K562 (cell line): ENCODE results near the gene YBX2. TPM values are rescaled to one million over a fixed set of nuclear protein-coding genes. Genes with fewer than 3 reads are reported as not detected.

Experiments used
- ELF1 ChIP-seq: fragments of 200-800 bp; sonication (Bioruptor generic); IDR thresholded peaks from 2 replicates; pipeline ENCODE4 v1.6.1; 2016; ENCODE audit warnings: missing genetic modification characterization, missing compliant biosample characterization
- EP400 ChIP-seq: fragments of 450-650 bp; IDR thresholded peaks from 2 replicates; pipeline ENCODE4 v1.6.1; 2017; ENCODE audit warnings: antibody characterized with exemption, mild to moderate bottlenecking, moderate library complexity
- FOXP1 ChIP-seq: sonication (generic); formaldehyde crosslinking; IDR thresholded peaks from 2 replicates; pipeline ENCODE4 v1.8.0; 2022; ENCODE audit warnings: mild to moderate bottlenecking, missing genetic modification reagents
- GABPA ChIP-seq: fragments of 200-800 bp; sonication (Bioruptor generic); conservative IDR thresholded peaks from 2 replicates; pipeline ENCODE4 v1.6.1; 2016; ENCODE audit warnings: low read depth, missing genetic modification characterization, missing compliant biosample characterization
- HDAC1 ChIP-seq, 2 experiments: fragments of 450-650 bp; IDR thresholded peaks; 2 replicates each; pipeline ENCODE4 v1.6.1; 2016 to 2017; ENCODE audit warnings: inconsistent platforms in 1 of 2, mild to moderate bottlenecking in 1 of 2, moderate library complexity in 1 of 2
- HNRNPH1 ChIP-seq: fragments of 200-400 bp; formaldehyde crosslinking; optimal IDR thresholded peaks from 2 replicates; pipeline ENCODE3; 2017; ENCODE audit warnings: low read depth, mild to moderate bottlenecking, low read length, moderate library complexity
- NBN ChIP-seq: fragments of 450-650 bp; IDR thresholded peaks from 2 replicates; pipeline ENCODE4 v1.6.1; 2016; ENCODE audit warnings: low read depth, mild to moderate bottlenecking
- NCOA2 ChIP-seq, 2 experiments: fragments of 450-650 bp; IDR thresholded peaks; 2 replicates each; pipeline ENCODE4 v1.6.1; 2018; ENCODE audit warnings: mild to moderate bottlenecking in 2 of 2, moderate library complexity in 1 of 2; ENCODE audit not compliant: partially characterized antibody in 2 of 2
- SIN3B ChIP-seq: fragments of 450-650 bp; IDR thresholded peaks from 2 replicates; pipeline ENCODE4 v1.6.1; 2017; ENCODE audit warnings: low read depth, mild to moderate bottlenecking, moderate library complexity
- SREBF1 ChIP-seq: fragments of 150-350 bp; IDR thresholded peaks from 2 replicates; pipeline ENCODE4 v1.6.1; 2014; ENCODE audit warnings: antibody characterized with exemption, low read depth, low read length, borderline replicate concordance
- TAF7 ChIP-seq: fragments of 450-650 bp; IDR thresholded peaks from 2 replicates; pipeline ENCODE4 v1.6.1; 2016; ENCODE audit warnings: missing genetic modification characterization, missing compliant biosample characterization
- ZBTB7A ChIP-seq: IDR thresholded peaks from 2 replicates; pipeline ENCODE4 v1.6.1; 2011; ENCODE audit warnings: low read depth, mild to moderate bottlenecking, low read length, moderate library complexity, borderline replicate concordance; ENCODE audit not compliant: control insufficient read depth
- ZNF12 ChIP-seq: sonication (generic); formaldehyde crosslinking; IDR thresholded peaks from 2 replicates; pipeline ENCODE4 v1.4.0; 2020; ENCODE audit warnings: mild to moderate bottlenecking, missing genetic modification reagents
- ZNF217 ChIP-seq: sonication (generic); formaldehyde crosslinking; IDR thresholded peaks from 2 replicates; pipeline ENCODE4 v1.8.0; 2022; ENCODE audit warnings: mild to moderate bottlenecking, missing genetic modification reagents
- ZNF24 ChIP-seq: fragments of 450-650 bp; IDR thresholded peaks from 2 replicates; pipeline ENCODE4 v1.6.1; 2016
- polyA plus RNA-seq, 8 experiments: library from polyadenylated mRNA; depleted of rRNA in 4 of 8; stranded (reverse) in 5 of 8; unstranded in 3 of 8; fragments of >200 nt; fragmentation: Nextera tagmentation in 2 of 8; fragmentation: Illumina TruSeq in 1 of 8; extraction: Ambion mirVana in 2 of 8; extraction: Trizol in 1 of 8; gene quantifications; 2 replicates each; pipeline versions ENCODE4 v1.2.1 to v1.2.3, GENCODE V29; 2011 to 2014; ENCODE audit warnings: inconsistent platforms in 1 of 8, missing spikeins in 1 of 8
- total RNA-seq, 7 experiments: library from RNA; depleted of rRNA in 6 of 7; stranded (reverse); fragments of >200 nt in 6 of 7; fragmentation: Illumina TruSeq in 2 of 7; extraction: Trizol in 2 of 7; gene quantifications; 2 replicates each; pipeline versions ENCODE4 v1.2.1 to v1.2.3, GENCODE V29; 2011 to 2021; ENCODE audit warnings: low replicate concordance in 1 of 7
- TF ChIP-seq, protein P1 (sequence below): fragments of 250-450 bp; sonication (Bioruptor Pico); IDR thresholded peaks from 2 replicates; pipeline ENCODE4 v1.9.0; 2021; ENCODE audit warnings: mild to moderate bottlenecking, inconsistent platforms
- TF ChIP-seq, protein P2 (sequence below): fragments of 250-450 bp; sonication (Bioruptor Pico); IDR thresholded peaks from 2 replicates; pipeline ENCODE4 v1.4.0; 2020; ENCODE audit warnings: mild to moderate bottlenecking, moderate library complexity
- TF ChIP-seq, protein P3 (sequence below): fragments of 450-650 bp; IDR thresholded peaks from 2 replicates; pipeline ENCODE4 v1.6.1; 2016; ENCODE audit warnings: antibody characterized with exemption
- TF ChIP-seq, protein P4 (sequence below): fragments of 450-650 bp; IDR thresholded peaks from 2 replicates; pipeline ENCODE4 v1.6.1; 2014; ENCODE audit warnings: low read depth, mild to moderate bottlenecking, moderate library complexity, borderline replicate concordance
- TF ChIP-seq, protein P5 (sequence below): fragments of 250-450 bp; sonication (Bioruptor Pico); IDR thresholded peaks from 2 replicates; pipeline ENCODE4 v1.9.0; 2021; ENCODE audit warnings: mild to moderate bottlenecking
- TF ChIP-seq, protein P6 (sequence below): fragments of 450-650 bp; IDR thresholded peaks from 2 replicates; pipeline ENCODE4 v1.6.1; 2016

Gene YBX2
- total and polyA plus RNA-seq, 9 of the 15 experiments (the other 6 are each of a cell fraction or from before 2014, with no cell fraction given): 0.03 to 0.59 (median 0.27) TPM; not detected in 6

DNA sequence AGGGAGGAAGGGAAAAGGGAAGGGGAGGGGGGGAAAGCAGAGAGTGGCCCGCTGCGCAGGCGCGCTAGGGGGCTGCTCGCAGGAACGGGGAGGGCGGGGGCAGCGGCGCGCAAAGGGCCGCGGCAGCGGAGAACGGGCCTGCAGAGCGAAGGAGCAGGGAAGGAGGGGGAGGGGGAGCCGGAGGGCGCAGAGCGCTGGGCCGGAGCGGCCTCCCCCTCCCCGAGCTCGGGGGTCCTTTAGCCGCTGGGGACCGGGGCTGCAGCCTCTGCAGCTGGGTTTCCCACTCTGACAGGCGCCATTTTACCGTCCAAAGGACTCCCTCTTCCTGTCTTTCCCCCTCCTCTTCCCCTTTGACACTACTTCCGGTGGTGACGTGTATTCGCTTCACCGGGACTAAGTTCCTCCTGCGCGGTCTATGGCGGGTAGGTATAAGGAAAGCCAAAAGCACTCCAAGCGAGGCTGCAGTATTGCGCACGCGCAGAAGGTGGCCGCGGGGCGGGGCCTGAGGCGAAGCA is 42.7 kb downstream of the YBX2 start, which contains the start of gene CTDNEP1 (continued):
- TF ChIP-seq HDAC1 (IDR thresholded peaks at IDR 0.05): peak in 1 of 2 experiments; percentile 12; a peak in 1 of 4 replicates
- TF ChIP-seq FOXP1 (CRISPR knock-in tag): no peak
- TF ChIP-seq, protein P1, sequence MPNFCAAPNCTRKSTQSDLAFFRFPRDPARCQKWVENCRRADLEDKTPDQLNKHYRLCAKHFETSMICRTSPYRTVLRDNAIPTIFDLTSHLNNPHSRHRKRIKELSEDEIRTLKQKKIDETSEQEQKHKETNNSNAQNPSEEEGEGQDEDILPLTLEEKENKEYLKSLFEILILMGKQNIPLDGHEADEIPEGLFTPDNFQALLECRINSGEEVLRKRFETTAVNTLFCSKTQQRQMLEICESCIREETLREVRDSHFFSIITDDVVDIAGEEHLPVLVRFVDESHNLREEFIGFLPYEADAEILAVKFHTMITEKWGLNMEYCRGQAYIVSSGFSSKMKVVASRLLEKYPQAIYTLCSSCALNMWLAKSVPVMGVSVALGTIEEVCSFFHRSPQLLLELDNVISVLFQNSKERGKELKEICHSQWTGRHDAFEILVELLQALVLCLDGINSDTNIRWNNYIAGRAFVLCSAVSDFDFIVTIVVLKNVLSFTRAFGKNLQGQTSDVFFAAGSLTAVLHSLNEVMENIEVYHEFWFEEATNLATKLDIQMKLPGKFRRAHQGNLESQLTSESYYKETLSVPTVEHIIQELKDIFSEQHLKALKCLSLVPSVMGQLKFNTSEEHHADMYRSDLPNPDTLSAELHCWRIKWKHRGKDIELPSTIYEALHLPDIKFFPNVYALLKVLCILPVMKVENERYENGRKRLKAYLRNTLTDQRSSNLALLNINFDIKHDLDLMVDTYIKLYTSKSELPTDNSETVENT (CRISPR knock-in tag): peak; percentile 64; the same call in 1 of the 2 replicates
- TF ChIP-seq, protein P2, sequence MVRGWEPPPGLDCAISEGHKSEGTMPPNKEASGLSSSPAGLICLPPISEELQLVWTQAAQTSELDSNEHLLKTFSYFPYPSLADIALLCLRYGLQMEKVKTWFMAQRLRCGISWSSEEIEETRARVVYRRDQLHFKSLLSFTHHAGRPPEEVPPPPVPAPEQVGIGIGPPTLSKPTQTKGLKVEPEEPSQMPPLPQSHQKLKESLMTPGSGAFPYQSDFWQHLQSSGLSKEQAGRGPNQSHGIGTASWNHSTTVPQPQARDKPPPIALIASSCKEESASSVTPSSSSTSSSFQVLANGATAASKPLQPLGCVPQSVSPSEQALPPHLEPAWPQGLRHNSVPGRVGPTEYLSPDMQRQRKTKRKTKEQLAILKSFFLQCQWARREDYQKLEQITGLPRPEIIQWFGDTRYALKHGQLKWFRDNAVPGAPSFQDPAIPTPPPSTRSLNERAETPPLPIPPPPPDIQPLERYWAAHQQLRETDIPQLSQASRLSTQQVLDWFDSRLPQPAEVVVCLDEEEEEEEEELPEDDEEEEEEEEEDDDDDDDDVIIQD (CRISPR knock-in tag): no peak
- TF ChIP-seq, protein P3, sequence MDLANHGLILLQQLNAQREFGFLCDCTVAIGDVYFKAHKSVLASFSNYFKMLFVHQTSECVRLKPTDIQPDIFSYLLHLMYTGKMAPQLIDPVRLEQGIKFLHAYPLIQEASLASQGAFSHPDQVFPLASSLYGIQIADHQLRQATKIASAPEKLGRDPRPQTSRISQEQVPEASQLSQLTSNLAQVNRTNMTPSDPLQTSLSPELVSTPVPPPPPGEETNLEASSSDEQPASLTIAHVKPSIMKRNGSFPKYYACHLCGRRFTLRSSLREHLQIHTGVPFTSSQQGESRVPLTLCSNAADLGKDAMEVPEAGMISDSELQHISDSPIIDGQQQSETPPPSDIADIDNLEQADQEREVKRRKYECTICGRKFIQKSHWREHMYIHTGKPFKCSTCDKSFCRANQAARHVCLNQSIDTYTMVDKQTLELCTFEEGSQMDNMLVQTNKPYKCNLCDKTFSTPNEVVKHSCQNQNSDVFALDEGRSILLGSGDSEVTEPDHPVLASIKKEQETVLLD: peak; percentile 94
- 0 out of 2 replicates have a peak, but pooled peaks have one; percentile 16 for TF ChIP-seq ZBTB7A
- TF ChIP-seq NBN: no peak
- TF ChIP-seq SREBF1: no peak
- no peak for TF ChIP-seq NCOA2 (IDR thresholded peaks at IDR 0.05; ENCODE audit: partially characterized antibody in 2 of 2)
- TF ChIP-seq ELF1 (tag): peak; percentile 75
- TF ChIP-seq HNRNPH1: no peak
- TF ChIP-seq ZNF12: no peak
- no peak for TF ChIP-seq ZNF24
- TF ChIP-seq SIN3B: peak; percentile 99
- TF ChIP-seq, protein P4, sequence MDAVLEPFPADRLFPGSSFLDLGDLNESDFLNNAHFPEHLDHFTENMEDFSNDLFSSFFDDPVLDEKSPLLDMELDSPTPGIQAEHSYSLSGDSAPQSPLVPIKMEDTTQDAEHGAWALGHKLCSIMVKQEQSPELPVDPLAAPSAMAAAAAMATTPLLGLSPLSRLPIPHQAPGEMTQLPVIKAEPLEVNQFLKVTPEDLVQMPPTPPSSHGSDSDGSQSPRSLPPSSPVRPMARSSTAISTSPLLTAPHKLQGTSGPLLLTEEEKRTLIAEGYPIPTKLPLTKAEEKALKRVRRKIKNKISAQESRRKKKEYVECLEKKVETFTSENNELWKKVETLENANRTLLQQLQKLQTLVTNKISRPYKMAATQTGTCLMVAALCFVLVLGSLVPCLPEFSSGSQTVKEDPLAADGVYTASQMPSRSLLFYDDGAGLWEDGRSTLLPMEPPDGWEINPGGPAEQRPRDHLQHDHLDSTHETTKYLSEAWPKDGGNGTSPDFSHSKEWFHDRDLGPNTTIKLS: peak; percentile 84
- TF ChIP-seq, protein P5, sequence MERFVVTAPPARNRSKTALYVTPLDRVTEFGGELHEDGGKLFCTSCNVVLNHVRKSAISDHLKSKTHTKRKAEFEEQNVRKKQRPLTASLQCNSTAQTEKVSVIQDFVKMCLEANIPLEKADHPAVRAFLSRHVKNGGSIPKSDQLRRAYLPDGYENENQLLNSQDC (CRISPR knock-in tag): 0 out of 2 replicates have a peak, but pooled peaks have one; percentile 71
- peak; percentile 51 for TF ChIP-seq TAF7 (tag)
- TF ChIP-seq ZNF217: no peak
- TF ChIP-seq, protein P6, sequence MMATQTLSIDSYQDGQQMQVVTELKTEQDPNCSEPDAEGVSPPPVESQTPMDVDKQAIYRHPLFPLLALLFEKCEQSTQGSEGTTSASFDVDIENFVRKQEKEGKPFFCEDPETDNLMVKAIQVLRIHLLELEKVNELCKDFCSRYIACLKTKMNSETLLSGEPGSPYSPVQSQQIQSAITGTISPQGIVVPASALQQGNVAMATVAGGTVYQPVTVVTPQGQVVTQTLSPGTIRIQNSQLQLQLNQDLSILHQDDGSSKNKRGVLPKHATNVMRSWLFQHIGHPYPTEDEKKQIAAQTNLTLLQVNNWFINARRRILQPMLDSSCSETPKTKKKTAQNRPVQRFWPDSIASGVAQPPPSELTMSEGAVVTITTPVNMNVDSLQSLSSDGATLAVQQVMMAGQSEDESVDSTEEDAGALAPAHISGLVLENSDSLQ: peak; percentile 58
- no peak for TF ChIP-seq EP400
- TF ChIP-seq GABPA (tag): peak; percentile 96
